ENCODE results near the gene ZNF682. TPM values are rescaled to one million over a fixed set of nuclear protein-coding genes. Genes with fewer than 3 reads are reported as not detected.

The ZNF682 gene
- total RNA-seq, 4 donors from 2014 or later, result 0.73 to 3.1 (median 2.6) TPM

DNA sequence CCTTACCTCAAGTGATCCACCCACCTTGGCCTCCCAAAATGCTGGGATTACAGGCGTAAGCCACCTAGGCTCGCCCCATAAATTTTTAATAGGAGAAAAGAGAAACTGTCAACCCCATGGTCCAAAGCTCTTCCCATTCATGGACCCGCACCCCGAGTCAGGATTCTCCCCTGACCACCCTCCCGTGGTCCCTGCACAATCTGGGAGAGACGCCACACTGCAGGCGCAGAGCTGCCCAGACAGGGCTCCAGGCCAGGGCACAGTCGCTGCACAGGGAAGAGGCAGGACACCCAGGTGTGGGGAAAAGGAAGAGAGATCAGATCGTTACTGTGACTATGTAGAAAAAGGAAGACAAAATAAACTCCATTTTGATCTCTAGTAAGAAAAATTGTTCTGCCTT, 84.1 kb downstream of the ZNF682 start:
- H3K9me3 ChIP-seq, result no peaks in the 10 kb centered on the region
- H3K27me3 ChIP-seq, result no peaks in the 10 kb centered on the region
- intact Hi-C loops (cut with DNase I), result no loop called here
- H3K4me1 ChIP-seq, result no peaks in the 10 kb centered on the region
- H3K4me3 ChIP-seq, result no peak overlapping the region
- H3K36me3 ChIP-seq, result no peaks in the 10 kb centered on the region
- no peak for TF ChIP-seq POLR2A (IDR thresholded peaks at IDR 0.05)
- TF ChIP-seq, protein P1, sequence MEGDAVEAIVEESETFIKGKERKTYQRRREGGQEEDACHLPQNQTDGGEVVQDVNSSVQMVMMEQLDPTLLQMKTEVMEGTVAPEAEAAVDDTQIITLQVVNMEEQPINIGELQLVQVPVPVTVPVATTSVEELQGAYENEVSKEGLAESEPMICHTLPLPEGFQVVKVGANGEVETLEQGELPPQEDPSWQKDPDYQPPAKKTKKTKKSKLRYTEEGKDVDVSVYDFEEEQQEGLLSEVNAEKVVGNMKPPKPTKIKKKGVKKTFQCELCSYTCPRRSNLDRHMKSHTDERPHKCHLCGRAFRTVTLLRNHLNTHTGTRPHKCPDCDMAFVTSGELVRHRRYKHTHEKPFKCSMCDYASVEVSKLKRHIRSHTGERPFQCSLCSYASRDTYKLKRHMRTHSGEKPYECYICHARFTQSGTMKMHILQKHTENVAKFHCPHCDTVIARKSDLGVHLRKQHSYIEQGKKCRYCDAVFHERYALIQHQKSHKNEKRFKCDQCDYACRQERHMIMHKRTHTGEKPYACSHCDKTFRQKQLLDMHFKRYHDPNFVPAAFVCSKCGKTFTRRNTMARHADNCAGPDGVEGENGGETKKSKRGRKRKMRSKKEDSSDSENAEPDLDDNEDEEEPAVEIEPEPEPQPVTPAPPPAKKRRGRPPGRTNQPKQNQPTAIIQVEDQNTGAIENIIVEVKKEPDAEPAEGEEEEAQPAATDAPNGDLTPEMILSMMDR (IDR thresholded peaks at IDR 0.05), result no peak
- H3K27ac ChIP-seq, result no peak overlapping the region
- no peak for DNase-seq
- 75 to 84% methylated on average over 5 to 7 of the region's 9 CpGs for WGBS, 2 donors

Small RNAs within 50 kb of the gene (small RNA-seq; reads per million reads assigned to genes)
- 0 reads per million in 4 donors for gene AC006539.3

Other genes with a start within 250 kb of the ZNF682 start
- 10 to 100 TPM; 12.1 to 24.0 (median 17.8) TPM for gene ZNF506, start 217.8 kb downstream of the ZNF682 start, total RNA-seq
- gene ZNF253, start 173.6 kb downstream of the ZNF682 start, total RNA-seq, result 1 to 10 TPM in 3 of 4 donors, under 1 TPM in 1; 0.95 to 4.5 (median 2.7) TPM
- gene ZNF93, start 138.6 kb downstream of the ZNF682 start, total RNA-seq, result 10 to 100 TPM in 1 of 4 donors, 1 to 10 TPM in 3; 4.7 to 12.7 (median 7.4) TPM
- gene ZNF90, start 38.5 kb upstream of the ZNF682 start, total RNA-seq, result 1 to 10 TPM in 3 of 4 donors, under 1 TPM in 1; 0.57 to 2.3 (median 1.5) TPM
- 1 to 10 TPM; 1.3 to 8.8 (median 3.5) TPM for gene ZNF486, start 127.7 kb upstream of the ZNF682 start, total RNA-seq